Astrocyte of the cerebellum (primary cell): ENCODE measurements around the gene ID1.

Source experiments
- DNase-seq: peaks from one replicate; pipeline ENCODE4 v3.0.0-alpha.2; 2011; ENCODE audit warnings: low read depth
- H3K4me3 ChIP-seq: 2 replicates; pipeline ENCODE4 v1.5.1; 2011; ENCODE audit warnings: mild to moderate bottlenecking, low read depth, low read length, moderate library complexity
- in situ Hi-C: cut with HindIII; loops from 2 replicates; pipeline ENCODE4 v1.10.0; 2017; ENCODE audit warnings: low sequenced_read_pairs
- TF ChIP-seq, protein P1 (sequence below): IDR thresholded peaks from 2 replicates; pipeline ENCODE4 v1.5.1; 2012; ENCODE audit warnings: low read length, low read depth, moderate library complexity, mild to moderate bottlenecking; ENCODE audit errors: missing control alignments

ID1 gene, protein sequence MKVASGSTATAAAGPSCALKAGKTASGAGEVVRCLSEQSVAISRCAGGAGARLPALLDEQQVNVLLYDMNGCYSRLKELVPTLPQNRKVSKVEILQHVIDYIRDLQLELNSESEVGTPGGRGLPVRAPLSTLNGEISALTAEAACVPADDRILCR

DNA sequence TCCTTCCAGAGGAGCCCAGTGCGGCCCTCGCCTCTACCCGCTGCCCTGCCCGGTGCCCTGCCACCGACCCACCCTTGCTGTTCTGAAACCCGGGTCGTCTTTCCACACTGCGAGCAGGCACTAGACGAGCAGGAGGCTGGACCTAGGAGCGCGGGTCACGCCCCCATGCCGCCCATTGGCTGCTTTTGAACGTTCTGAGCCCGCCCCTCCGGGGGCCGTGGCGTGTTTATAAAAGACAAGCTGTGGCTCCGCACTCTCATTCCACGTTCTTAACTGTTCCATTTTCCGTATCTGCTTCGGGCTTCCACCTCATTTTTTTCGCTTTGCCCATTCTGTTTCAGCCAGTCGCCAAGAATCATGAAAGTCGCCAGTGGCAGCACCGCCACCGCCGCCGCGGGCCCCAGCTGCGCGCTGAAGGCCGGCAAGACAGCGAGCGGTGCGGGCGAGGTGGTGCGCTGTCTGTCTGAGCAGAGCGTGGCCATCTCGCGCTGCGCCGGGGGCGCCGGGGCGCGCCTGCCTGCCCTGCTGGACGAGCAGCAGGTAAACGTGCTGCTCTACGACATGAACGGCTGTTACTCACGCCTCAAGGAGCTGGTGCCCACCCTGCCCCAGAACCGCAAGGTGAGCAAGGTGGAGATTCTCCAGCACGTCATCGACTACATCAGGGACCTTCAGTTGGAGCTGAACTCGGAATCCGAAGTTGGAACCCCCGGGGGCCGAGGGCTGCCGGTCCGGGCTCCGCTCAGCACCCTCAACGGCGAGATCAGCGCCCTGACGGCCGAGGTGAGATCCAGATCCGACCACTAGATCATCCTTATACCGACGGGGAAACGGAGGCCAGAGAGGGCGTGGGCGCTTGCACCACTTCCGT is at the start of gene ID1:
Gene ID1, plus strand, starts transcription at position 259 of the 871 bp plus-strand sequence. Its CDS starts 99 bp downstream, at position 358.
- TF ChIP-seq, protein P1, sequence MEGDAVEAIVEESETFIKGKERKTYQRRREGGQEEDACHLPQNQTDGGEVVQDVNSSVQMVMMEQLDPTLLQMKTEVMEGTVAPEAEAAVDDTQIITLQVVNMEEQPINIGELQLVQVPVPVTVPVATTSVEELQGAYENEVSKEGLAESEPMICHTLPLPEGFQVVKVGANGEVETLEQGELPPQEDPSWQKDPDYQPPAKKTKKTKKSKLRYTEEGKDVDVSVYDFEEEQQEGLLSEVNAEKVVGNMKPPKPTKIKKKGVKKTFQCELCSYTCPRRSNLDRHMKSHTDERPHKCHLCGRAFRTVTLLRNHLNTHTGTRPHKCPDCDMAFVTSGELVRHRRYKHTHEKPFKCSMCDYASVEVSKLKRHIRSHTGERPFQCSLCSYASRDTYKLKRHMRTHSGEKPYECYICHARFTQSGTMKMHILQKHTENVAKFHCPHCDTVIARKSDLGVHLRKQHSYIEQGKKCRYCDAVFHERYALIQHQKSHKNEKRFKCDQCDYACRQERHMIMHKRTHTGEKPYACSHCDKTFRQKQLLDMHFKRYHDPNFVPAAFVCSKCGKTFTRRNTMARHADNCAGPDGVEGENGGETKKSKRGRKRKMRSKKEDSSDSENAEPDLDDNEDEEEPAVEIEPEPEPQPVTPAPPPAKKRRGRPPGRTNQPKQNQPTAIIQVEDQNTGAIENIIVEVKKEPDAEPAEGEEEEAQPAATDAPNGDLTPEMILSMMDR: no peak
- DNase-seq: peak; percentile 95
- in situ Hi-C loops: no loop called here
- peak within 1 kb of the TSS; percentile 65 for H3K4me3 ChIP-seq

DNA sequence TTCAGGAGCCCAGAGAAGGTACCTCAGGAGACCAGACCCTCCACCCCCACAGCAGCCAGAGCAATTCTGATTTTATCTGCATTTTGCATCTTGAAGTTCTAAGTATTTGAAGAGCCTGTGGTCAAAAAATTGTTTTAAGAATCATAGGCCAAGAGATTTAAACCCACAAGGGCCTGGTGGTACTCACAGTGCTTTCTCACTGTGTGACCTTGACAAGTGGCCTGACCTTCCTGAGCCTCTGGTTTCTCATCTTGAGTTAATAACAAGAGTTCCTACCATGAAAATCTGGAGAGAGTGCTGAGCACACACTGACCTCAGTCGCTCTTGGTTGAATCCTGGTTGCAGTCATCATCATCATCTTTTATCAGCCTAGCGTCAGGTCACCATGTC is 45.4 kb upstream of the ID1 start:
- in situ Hi-C loops: no loop called here
- H3K4me3 ChIP-seq: no peak overlapping the region
- TF ChIP-seq, protein P1: no peak
- DNase-seq: no peak

DNA sequence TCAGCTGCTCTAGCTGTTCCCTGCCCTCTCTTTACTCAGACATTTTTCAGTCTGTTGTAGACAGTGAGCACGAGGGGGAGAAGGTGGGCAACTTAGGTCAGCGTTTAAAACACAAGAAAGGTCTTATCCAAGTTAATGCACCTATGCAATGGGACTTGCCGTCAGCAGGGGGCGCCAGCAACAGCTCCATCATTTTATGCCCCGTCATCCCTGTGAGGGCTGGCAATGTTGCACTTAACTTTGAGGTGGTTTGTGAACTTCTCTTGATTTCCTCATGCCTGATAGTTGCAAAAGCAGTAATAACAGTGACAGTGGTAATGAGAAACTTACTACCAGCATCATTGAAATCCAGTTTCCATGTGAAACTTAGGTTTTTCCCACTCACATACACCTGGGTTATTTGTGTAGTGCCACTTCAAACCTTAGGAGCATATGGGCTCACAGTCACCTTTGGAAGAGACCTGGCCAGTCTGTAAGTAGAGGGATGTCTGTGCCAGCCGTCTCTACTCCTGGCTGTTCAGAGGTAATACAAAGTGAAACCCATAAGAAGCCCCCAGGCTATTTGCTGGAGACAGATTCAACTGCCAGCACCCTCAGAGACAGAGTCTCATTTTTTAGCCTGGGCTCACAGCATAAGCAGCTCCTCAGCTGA is 44.9 kb upstream of the ID1 start:
- TF ChIP-seq, protein P1: peak; percentile 94
- peak; percentile 68 for DNase-seq
- in situ Hi-C loops: no loop called here
- no peak overlapping the region for H3K4me3 ChIP-seq

DNA sequence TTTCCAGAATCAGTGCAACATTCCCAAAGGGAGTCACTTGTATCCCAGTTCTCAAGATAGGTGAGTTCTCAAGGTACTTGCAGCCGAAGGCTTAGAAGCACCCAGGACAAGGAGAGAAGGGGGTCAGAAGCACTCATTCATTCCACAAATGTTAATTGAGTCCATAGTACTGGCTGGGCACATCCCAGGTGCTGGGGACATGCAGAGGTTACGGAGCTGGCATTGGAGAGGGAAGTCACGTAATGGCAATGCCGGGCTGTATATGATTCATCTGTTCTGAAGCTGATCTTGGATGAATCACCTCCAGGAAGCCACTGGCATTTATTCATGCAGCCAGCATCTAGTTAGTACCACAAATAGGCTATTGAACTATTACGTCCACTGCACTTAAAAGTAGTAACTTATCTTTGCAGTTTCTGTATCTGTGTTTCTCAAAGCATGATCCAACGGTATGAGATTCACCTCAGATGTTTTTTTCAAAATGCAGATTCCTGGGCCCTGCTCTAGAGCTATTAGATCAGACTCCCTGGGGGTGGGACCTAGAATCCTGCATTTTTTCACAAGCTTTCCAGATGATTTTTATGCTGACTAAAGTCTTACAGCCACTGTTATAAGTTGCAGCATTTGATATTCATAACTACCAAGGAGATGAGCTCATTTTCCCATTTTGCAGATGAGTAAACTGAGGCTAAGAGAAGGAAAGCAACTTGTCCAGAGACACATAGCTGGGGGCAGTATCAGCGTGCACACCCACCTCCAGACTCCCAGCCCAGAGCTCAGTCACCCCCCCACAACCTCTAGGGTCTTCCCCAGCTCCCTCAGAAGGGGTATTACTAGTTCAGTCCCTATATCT is 44.1 kb upstream of the ID1 start:
- TF ChIP-seq, protein P1: no peak
- no peak overlapping the region for H3K4me3 ChIP-seq
- peak; percentile 93 for DNase-seq
- in situ Hi-C loops: no loop called here

DNA sequence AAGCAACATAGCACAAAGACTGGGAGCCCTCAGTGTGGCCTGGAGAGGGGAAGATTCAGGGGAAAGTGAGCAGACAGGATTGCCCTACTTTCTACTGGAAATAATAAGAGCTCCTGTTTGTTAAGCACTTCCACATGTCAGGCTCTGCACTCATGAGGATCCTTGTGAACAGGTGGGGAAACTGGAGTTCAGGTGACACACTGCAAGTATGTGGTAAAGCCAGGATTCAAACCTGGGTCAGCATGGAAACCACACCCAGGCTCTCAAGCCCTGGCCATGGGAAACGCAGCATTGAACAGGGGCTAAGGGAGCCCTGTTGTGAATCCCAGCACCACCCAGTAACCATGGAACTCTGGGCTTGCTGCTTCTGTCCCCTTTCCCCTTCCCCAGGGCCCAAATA is 42.8 kb upstream of the ID1 start:
- TF ChIP-seq, protein P1: no peak
- in situ Hi-C loops: no loop called here
- no peak overlapping the region for H3K4me3 ChIP-seq
- no peak for DNase-seq

DNA sequence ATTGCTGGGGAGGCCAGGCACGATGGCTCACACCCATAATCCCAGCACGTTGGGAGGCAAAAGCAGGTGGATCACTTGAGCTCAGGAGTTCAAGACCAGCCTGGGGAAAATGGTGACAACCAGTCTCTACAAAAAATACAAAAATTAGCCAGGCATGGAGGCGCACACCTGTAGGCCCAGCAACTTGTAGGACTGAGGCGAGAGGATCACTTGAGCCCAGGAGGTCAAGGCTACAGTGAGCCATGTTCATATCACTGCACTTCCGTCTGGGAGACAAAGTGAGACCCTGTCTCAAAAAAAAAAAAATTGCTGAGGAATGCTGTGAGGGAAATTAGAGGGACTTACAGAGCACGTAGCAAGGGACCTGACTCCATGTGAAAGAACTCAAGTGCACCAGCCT is 40.8 kb upstream of the ID1 start:
- H3K4me3 ChIP-seq: no peak overlapping the region
- in situ Hi-C loops: no loop called here
- no peak for DNase-seq
- TF ChIP-seq, protein P1: no peak
